Panc1 (cell line): ENCODE results near the gene CRB3. TPM values are rescaled to one million over a fixed set of nuclear protein-coding genes. Genes with fewer than 3 reads are reported as not detected.

Experiments used
- ATAC-seq: fragments of 200-7000 bp; cut with Tn5 transposase; 2 replicates; pipeline ENCODE4 v1.9.1; 2020; ENCODE audit warnings: mild to moderate bottlenecking, moderate library complexity
- BruUV-seq: library from RNA; stranded (reverse); fragments of 400-500 nt; replicated peaks from 2 replicates; lab custom pipeline; 2021; lab: Mats Ljungman, UMichigan
- CTCF ChIA-PET: fragments of 300-600 bp; sonication (Branson Sonifier 250); formaldehyde crosslinking; loops from one replicate; lab custom pipeline; 2022; ENCODE audit warnings: antibody characterized with exemption; lab: Charles Lee
- POLR2A ChIA-PET: fragments of 300-600 bp; sonication (Branson Sonifier 250); formaldehyde crosslinking; loops from one replicate; lab custom pipeline; 2022; ENCODE audit warnings: antibody characterized with exemption; lab: Charles Lee
- DNase-seq: peaks from one replicate; pipeline ENCODE4 v3.0.0-alpha.2; 2010; ENCODE audit warnings: low read depth, low spot score
- H3K27ac ChIP-seq: 2 replicates; pipeline ENCODE4 v1.5.1; 2011; ENCODE audit warnings: mild to moderate bottlenecking, low read length, inconsistent platforms
- H3K27me3 ChIP-seq: fragments of 200-500 bp; sonication (Bioruptor generic); 2 replicates; pipeline ENCODE4 v1.6.0; 2014; ENCODE audit warnings: low read length, inconsistent platforms; ENCODE audit not compliant: control insufficient read depth, insufficient read depth
- H3K36me3 ChIP-seq: fragments of 200-500 bp; sonication (Bioruptor generic); 2 replicates; pipeline ENCODE4 v1.5.1; 2014; ENCODE audit warnings: inconsistent platforms, mild to moderate bottlenecking, low read length, moderate library complexity; ENCODE audit not compliant: control insufficient read depth, insufficient read depth
- H3K4me1 ChIP-seq: 2 replicates; pipeline ENCODE4 v1.5.1; 2011; ENCODE audit warnings: inconsistent platforms, mild to moderate bottlenecking, low read length, moderate library complexity; ENCODE audit not compliant: control insufficient read depth, insufficient read depth
- H3K4me3 ChIP-seq, 2 experiments: 2 replicates each; pipeline ENCODE4 v1.5.1; 2011 to 2012; ENCODE audit warnings: low read depth in 2 of 2, low read length in 2 of 2, mild to moderate bottlenecking in 2 of 2, inconsistent platforms in 1 of 2, moderate library complexity in 1 of 2
- H3K9me3 ChIP-seq: fragments of 200-500 bp; sonication (Bioruptor generic); 2 replicates; pipeline ENCODE4 v1.5.1; 2014; ENCODE audit warnings: low read depth, mild to moderate bottlenecking, inconsistent platforms, low read length, moderate library complexity; ENCODE audit not compliant: control insufficient read depth, insufficient read depth
- CTCF ChIP-seq: fragments of 450-650 bp; IDR thresholded peaks from 2 replicates; pipeline ENCODE4 v1.5.1; 2017; ENCODE audit warnings: mild to moderate bottlenecking
- POLR2AphosphoS5 ChIP-seq: IDR thresholded peaks from 2 replicates; pipeline ENCODE4 v1.6.1; 2012; ENCODE audit warnings: mild to moderate bottlenecking, low read depth, low read length, moderate library complexity
- REST ChIP-seq, 2 experiments: IDR thresholded peaks; 2 replicates each; pipeline ENCODE4 v1.6.1; 2011 to 2012; ENCODE audit warnings: low read depth in 2 of 2, control low read depth in 1 of 2, low read length in 1 of 2, mild to moderate bottlenecking in 1 of 2, moderate library complexity in 1 of 2; ENCODE audit not compliant: insufficient read depth in 1 of 2
- SIN3A ChIP-seq: IDR thresholded peaks from 2 replicates; pipeline ENCODE4 v1.6.1; 2012; ENCODE audit warnings: low read depth, mild to moderate bottlenecking, low read length, moderate library complexity, borderline replicate concordance; ENCODE audit not compliant: insufficient read depth
- TCF7L2 ChIP-seq: IDR thresholded peaks from 2 replicates; pipeline ENCODE4 v1.6.1; 2011; ENCODE audit warnings: mild to moderate bottlenecking, low read depth, low read length, inconsistent platforms
- in situ Hi-C: cut with HindIII; loops from 2 replicates; pipeline ENCODE4 v1.10.0; 2016; ENCODE audit warnings: low sequenced_read_pairs, low pct_unique_long_range_greater_than_20kb
- intact Hi-C: fragments of 100-400 bp; cut with micrococcal nuclease; formaldehyde crosslinking; loops from one replicate; pipeline ENCODE4 v1.10.0; 2022; ENCODE audit not compliant: unreplicated experiment
- total RNA-seq: library from RNA; stranded (reverse); gene quantifications from one replicate; pipeline ENCODE4 v1.2.1, GENCODE V29; 2021; ENCODE audit not compliant: unreplicated experiment

Gene CRB3
- total RNA-seq, 1 experiment from 2014 or later = 0.21 TPM

GRCh38 chr19:6439743-6440142 lies 24.3 kb upstream of the CRB3 start:
- no peak for DNase-seq
- CTCF ChIA-PET = interaction anchor here (0.6 kb wide), 1 partner anchor 77 kb away, joined by 3 read pairs; no protein-coding TSS in a partner anchor
- ATAC-seq = no peak
- Histone ChIP-seq H3K9me3 (no peaks in the 10 kb centered on the region), H3K4me3 (no peak overlapping the region), H3K4me1 (no peaks in the 10 kb centered on the region), H3K27ac (no peak overlapping the region), H3K27me3 (no peaks in the 10 kb centered on the region), H3K36me3 (no peaks in the 10 kb centered on the region)
- BruUV-seq = no TSS peak
- POLR2A ChIA-PET = no interaction called here
- in situ Hi-C loops (no loop called here), intact Hi-C loops (no loop called here)
- no peak for TF ChIP-seq REST (IDR thresholded peaks at IDR 0.05; ENCODE audit: insufficient read depth in 1 of 2, low read depth in 2 of 2, low read length in 1 of 2)
- no peak for TF ChIP-seq TCF7L2
- TF ChIP-seq CTCF = no peak
- no peak for TF ChIP-seq POLR2AphosphoS5
- TF ChIP-seq SIN3A = no peak

DNA sequence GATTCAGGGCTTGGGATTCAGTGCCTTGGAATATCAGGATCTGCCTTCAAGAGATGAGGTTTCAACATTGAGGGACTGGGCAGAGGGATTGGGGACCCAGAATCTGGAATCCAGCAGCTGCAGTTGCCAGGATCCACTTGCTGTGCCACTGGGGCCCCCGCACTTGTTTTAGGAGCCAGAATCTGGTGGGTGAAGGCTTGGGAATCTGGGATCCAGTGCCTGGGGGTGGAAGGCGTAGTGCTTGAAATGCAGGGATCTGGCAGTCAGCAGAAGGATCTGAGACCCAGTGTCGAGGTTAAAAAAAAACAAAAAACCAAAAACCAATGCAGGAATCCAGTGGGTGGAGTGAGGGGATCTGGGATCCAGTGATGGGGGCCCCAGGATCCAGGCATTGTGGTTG lies 23.2 kb upstream of the CRB3 start:
- DNase-seq = no peak
- TF ChIP-seq REST (IDR thresholded peaks at IDR 0.05; ENCODE audit: insufficient read depth in 1 of 2, low read depth in 2 of 2, low read length in 1 of 2) (no peak), POLR2AphosphoS5 (no peak), CTCF (no peak), SIN3A (no peak), TCF7L2 (no peak)
- no peak overlapping the region for H3K27ac ChIP-seq
- no peaks in the 10 kb centered on the region for H3K36me3 ChIP-seq
- no peaks in the 10 kb centered on the region for H3K4me1 ChIP-seq
- intact Hi-C loops (no loop called here), in situ Hi-C loops (no loop called here)
- no peak overlapping the region for H3K4me3 ChIP-seq
- BruUV-seq = no TSS peak
- no peak for ATAC-seq
- ChIA-PET POLR2A (no interaction called here), CTCF (no interaction called here)
- no peaks in the 10 kb centered on the region for H3K27me3 ChIP-seq
- H3K9me3 ChIP-seq = no peaks in the 10 kb centered on the region
